T-helper 2 cell (primary cell): ENCODE data around the gene ZNF500.

Experiments used
- DNase-seq, 5 experiments: peaks; one replicate each; pipeline versions ENCODE4 v3.0.0 to v3.0.0-alpha.2; 2012 to 2022
- total RNA-seq, 2 donors: gene quantifications; one replicate each; lab custom pipeline; 2026; lab: John Stamatoyannopoulos, UW

The ZNF500 gene
- 10.3 to 18.3 reads per million in 2 donors for total RNA-seq

DNA sequence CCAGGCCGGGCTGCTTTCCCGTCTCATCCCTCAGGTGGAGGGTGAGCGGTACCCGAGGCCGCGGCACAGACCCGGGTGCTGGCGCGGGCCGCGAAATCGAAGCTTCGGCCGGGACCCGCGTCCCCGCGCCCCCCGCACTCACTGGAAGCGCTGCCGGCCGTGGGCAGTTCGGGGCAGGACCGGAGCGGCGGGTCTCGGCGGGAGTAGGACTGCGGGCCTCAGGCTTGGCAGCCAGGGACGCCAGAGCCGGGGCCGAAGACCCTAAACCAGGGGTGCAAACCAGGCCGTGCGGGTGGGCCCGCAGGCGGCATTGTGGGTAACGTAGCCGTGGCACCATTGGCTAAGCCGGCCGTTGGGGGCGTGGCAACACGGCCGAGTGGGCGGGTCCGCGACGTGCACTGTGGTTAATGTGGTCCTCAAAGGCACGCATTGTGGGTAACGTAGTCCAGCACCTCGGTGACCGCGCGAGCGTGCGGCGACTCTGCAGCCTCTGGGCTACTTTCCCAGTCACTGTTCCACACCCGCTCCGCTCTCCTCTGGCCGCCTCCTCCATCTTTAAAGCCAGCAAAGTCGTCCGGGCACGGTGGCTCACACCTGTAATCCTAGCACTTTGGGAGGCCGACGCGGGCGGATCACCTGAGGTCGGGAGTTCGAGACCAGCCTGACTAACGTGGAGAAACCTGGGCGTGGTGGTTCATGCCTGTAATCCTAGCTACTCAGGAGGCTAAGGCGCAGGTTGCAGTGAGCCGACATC, at the start of gene ZNF500:
ZNF500 (minus strand) TSS at position 288 of the 754 bp plus-strand sequence. CDS start 1,184 bp downstream, outside the sequence.
- peak; percentile 86 to 97 (median 89) for DNase-seq

DNA sequence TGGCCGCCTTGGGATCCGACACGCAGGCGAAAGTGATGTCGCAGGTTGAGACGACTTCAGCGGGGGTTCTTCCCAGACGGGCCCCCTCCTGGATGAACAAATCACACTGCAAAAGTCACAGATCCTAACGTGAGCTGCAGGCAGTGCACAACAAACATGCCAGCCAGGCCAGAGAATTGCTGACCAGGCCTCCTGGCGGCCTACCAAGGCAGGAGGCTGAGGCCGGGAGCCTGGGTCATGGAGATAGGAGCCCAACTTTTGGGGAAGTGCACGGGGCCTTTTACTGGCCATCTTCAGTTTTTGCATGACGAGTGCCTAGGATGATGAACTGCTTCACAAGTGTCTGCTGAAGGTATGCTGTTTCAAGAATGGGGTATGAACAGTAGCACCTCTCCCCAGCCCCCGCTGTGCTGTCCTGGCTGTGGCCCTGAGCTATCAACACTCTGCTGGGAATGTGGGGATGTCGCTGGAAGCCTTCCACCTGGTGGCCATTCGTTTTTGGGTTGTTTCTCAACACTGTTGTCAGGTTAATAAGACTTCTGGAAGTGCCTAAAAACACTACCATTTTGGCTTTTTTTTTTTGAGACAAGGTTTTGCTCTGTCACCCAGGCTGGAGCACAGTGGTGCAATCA, 47.7 kb upstream of the ZNF500 start:
- no peak for DNase-seq

DNA sequence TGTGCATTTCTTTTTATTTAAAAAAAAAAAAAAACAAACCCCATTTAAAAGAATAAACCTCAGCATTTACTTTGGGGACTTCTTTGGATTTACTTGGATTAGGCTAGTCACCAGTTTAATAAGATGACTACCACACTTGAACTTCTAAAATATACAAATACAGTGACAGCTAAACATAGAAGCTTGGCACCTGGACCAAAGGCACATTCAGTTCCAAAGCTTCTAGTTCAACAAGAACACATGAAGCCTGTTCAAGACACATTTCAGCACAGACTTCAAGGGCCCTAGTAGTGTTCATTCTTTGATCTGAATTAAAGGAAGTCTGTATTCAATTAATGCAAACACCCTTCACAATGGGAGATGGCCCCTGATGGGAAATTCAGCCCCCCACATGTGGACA, 47.1 kb upstream of the ZNF500 start:
- no peak for DNase-seq

DNA sequence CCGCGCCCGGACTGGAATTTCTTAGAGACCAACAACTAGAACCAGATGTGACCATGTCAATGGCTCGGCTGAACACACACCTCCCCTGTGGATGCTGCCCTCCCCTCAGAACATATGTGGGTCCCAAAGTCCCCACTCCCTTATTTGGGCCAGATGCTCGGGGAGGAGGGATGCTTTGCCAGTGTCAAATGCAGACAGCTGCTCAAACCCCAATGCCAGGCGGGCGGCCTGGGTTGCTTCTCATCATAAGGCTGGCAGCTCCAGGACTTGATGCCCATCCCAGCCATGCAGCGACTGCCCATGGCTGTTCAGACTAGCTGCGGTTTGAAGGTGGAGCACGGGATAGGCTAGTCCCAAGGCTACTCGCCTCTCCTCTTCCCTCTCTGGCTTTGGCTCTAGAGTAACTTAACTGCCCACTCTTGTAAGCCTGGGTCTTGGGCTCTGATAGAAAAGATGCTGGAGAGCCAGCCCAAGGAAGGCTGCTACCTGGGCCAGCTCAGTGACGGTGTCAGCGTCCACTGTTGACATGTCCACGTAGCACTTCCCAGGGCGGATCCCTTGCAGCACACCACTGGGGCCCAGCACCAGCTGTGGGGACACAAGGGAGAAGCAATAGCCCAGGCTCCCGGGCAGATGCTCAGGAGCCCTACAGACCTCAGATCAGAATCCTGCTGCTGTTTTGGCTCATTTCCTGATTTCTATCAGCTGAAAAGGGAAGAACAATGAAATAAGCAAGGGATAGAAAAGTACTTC, 46.5 kb upstream of the ZNF500 start:
- DNase-seq: no peak

DNA sequence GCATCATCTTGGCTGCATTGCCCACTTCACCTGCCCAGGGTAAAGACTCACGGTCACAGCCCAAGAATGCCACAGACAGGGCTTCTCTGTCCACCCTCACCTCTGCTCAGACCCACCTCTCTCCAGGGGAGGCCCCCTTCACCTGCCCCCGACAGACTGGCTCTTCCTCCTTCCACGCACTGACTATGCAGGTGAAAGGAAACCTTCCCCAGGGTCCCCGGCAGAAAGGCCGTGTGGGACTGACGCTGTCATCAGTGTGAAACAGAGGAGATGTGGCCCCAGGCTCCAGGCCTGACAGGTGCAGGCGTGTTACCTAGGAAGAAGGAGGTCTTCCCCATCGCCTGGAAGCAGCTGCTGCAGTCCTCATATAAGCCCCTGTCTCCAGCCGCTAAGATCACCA, 44.8 kb upstream of the ZNF500 start:
- no peak for DNase-seq

DNA sequence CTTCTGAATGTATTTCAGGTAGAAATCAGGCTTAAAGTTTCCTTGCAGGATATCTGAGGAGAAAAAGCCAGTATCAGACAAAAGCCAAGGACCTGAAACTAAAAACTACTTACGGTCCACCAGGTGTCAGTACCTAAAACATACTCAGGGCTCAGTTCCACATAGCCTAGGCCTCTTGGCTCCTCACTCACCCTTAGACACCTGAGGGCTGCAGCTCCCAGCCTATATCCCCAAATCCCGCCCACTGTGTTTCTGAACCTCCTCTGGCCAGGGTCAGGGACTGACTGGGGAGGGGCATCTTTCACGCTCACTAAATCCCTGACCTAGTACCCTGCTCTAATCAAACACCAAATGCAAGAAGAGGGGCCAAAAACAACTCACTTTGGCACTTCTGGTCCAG, 44.3 kb upstream of the ZNF500 start:
- no peak for DNase-seq

DNA sequence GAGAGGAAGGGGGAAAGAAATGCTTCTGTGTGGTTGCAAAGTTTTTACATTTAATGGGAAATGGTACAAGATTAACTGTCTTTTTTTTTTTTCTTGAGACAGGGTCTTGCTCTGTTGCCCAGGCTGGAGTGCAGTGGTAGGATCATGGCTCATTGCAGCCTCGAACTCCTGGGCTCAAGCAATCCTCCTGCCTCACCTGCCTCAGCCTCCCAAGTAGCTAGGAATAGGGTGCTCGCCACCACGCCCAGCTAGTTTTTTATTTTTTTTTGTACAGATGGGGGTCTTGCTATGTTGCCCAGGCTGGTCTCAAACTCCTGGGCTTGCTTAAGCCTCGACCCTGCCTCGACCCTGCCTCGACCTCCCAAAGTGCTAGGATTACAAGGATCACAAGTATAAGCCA, 39.3 kb upstream of the ZNF500 start:
- no peak for DNase-seq

DNA sequence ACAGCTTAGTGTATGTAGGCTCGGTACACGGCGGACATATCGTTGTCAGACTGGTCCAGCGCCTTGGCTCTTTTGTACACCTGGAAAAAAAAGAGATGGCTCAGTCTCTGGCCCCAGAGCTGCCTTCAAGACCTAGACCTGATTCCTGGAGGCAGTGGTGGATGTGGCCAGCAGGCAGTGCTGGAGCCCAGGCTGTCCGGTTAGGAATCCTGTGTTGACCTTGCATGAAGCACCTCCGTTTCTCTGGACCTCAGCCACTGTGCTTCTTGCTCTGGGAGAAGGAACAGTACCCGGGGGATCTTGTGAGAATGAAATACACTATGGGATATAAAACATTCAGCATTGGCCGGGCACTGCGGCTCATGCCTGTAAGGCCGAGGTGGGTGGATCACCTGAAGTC, 38.3 kb upstream of the ZNF500 start:
- no peak for DNase-seq

DNA sequence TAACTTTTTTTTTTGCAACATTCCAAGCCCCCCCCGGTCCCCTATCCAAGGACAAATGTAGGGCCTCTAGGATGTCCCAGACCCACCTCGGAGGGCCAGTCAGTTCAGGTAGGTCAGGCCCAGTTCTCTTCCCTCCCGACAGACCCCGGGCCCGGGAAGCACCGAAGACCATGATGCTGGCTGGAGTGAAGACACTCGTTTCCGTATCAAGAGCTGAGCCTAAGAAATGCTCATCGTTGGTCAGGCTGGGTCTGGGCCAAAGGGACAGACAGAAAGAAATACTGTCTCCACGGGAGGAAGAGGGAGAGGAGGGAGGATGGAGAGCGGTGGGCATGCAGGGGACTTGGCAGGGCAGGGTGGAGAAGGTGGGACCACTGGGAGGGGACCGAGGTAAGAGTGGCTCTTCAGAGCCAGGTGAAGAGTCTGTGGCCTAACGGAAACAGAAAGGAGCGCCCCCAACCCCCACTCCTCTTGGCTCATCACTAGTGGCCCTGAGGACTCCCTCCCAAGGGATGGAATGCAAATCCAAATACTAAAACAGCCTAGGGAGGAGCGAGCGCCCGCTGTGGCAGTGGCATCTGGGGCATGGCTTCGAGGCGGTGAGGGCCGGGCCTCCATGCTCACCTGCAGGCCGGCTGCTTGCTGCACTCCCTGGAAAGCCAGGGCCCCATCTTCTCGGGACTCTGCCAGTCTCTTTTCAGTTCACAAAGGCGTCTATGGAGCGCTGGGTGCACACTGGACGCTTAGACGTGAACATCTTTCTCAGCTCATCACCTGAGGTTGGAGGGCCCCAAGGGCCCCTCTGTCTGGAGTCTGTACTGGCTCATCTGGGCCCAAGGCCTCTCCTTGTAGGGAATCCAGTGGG, 37.2 kb upstream of the ZNF500 start:
- no peak for DNase-seq

DNA sequence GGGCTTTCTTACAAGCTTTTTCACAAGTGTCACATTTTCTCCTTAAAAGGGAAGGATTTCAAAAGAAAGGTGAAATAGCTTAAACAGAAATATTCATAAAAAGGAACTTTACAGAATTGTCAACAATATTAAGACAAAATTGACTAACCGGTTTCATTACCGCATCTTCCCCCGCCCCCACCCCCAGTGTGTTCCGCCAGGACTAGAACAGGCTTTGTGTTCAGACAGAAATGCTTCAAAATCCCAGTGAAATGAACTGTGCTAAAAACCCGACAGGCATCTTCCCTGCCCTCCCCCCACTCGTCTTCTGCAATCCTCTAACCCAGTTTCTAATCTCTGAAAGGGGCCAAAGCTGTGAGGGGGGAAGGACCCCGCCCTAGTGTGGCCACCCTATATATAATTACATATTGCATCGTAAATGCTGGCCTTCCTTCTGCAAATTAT, 36.5 kb upstream of the ZNF500 start:
- DNase-seq: no peak

DNA sequence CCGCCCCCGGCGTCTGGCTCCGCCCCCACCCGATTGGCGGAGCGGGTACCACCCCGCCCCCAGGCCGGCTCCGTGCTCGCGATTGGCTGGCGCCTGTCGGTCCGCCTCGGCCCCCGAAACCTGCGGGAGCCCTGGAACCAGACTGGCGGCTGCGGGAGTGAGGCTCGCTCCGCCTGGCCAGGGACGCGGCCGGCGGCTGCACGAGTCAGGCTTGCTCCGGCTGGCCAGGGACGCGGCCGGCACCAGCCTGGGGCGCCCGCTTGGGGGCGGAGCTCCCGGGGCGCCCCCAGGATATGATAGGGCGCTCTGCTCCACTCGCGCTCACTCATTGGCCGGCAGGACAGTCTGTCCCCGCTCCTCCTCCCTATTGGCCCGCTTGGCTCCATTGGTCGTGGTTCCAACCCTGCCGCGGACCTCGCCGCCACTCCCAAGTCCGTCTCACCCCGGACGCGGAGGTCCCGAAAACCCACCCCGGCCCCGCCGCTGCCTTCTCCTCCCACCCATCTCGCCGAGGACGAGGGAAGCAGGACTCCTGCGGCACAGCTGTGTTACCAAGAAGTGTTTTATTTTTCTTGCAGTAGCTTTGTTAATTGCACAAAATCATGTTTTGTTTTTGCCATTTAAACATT, 35.8 kb upstream of the ZNF500 start:
- peak; percentile 81 to 91 (median 84) for DNase-seq

DNA sequence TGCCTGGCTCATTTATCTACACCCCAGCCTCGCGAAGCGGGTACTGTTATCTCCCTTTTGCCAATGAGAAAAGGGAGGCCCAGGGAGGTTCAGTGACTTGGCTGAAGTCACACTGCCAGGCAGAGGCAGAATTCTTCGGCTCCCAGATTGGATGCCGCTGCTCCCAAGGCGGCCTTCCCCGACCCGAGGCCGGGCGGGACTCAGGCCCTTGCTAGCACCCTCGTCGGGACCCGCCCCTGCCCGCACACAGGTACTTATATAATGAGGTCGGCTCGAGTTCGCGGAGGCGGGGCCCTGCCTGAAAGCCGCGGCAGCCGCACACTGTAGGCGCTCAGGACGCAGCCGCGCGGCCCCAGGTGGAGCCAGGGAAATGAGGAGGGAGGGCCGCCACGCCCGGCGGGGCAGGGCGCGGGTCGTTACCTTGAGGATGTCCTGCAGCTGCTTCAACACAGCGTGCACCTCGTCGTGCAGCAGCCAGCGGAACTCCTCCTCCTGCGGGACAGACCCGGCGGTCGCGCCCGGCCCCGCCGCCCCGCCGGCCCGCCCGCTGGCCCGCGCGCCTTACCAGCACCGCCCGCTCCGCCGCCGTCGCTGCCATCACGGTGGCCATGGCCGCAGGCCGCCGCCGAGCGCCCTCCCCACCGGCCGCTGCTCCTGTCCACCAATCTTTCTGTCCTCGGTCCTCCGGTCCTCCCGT, 35.1 kb upstream of the ZNF500 start, which contains the start of gene ROGDI:
ROGDI (minus strand) TSS at position 672 of the 697 bp plus-strand sequence; CDS start at position 610, 62 bp downstream.
- DNase-seq: peak; percentile 59 to 85 (median 80)

DNA sequence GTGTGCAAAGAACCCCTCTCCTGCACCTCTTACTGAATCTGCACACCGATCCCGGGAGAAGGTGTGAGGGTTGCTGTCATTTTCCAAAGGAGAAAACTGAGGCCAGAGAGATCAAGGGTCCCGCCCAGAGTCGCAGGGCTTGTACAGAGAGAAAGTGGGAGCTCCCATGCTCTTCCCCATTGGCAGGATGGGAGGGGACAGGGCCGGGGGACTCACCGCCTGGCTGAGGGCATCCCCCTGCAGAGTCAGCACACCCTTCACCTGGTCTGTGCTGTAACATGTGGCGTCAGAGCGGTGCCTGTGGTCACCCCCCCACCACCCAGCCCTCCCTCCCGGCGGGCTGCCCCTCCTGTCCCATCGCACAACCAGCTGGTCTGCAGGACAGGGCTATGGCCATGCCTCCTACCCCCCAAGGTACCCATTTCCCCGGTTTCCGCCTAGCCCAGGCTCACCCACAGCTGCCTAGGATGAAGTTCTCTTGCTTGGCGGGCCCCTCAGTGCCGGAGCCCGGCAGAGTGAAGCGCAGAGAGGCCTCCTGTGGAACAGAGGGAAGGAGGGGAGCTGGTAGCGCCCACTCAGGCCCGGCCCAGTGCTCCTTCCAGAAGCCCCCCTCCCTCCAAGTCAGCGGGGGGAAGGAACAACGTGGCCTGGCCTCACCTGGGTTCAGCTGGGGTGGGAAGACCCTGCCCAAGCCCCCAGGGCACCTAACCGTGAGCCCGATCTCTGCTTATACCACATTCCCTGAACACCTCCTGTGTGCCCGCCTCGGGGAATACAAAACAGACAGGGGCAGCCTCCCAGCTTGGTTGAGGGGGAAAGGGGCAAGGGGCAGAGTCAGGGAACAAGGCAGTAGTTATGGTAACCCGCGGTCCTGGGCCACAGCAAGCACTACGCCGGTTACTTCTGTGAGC, 34.3 kb upstream of the ZNF500 start:
- no peak for DNase-seq

DNA sequence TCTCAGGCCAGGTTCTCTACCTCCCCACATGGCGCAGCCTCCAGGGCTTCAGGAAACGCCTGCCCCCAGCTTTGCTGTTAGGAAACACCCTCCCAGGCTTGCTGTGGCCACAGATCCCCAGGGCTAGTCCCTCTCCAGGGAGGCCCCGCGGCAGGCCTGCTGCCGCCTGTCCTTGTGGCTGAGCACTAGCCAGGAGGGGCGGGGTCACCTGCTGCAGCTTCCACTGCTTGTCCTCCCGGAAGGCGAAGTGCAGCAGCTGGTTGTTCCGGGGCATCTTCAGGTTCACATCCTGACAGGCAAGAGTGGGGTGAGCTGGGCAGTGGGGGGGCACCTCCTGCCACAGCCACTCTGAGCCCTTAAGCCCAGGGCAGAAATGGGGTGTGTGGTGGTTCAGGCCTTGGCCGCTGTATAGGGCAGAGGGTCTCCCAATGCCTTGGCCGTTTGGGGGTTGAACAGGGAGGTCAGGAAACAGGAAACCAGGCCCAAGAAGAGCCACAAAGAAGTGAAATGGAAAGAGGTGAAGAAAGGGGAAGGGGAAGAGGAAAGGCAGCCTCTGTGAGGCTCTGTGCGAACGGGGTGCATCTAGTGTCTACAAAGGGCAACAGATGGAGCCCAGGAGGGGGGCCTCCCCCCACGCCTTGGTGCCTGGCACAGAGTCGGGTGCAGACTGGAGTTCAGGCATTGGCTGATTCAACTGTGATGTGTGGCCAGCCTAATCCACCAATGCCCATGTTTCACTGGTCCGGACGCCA, 33.5 kb upstream of the ZNF500 start:
- no peak for DNase-seq

DNA sequence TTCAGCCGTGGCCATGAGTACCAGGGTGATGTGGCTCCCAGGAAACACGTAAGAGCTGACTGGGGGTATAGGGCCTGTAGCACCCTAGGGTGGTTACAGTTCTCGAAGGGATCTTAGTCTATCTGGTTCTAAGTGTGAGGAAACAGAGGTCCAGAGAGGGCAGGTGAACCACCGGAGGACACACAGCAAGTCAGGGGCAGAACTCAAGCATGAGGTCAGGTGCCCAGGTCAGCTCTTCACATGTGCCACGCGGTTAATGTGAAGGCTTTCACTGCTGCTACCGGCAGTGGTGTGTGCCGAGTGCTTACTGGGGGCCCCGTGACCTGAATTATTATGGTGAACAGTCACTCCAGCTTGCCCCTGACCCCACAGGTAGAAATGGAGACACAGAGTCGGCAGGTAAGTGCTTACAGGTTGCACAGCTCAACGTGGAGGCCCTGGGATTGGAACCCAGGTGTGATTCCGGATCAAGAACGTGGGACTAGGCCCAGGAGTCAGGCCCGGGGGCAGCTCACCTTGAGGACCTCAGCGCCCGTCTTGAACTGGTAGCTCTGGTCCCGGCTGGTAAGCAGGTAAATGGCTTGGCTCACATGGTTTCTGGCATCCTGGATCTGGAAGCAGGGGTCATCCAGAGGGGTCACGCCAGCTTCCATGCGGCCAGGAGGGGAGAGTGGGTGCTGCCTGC, 32.4 kb upstream of the ZNF500 start:
- DNase-seq: no peak

DNA sequence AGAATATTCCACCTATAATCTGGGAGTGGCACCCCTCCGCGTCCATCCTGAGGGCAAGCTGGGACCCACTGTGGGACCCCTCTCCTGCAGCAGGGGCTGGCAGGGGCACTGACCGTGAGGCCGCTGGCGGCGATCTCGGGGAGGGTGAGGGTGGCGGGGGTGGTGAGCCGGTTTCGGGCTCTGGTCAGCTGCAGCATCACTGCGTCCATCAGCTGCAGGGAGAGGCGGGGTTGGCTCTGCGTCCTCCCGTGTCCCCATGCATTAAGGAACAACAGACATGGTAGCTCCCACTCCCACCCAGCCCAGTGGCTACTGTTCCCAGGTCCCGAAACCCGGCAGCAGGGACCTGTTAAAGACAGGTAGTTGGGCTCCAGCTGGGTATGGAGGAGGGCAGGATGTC, 31.5 kb upstream of the ZNF500 start:
- DNase-seq: no peak

DNA sequence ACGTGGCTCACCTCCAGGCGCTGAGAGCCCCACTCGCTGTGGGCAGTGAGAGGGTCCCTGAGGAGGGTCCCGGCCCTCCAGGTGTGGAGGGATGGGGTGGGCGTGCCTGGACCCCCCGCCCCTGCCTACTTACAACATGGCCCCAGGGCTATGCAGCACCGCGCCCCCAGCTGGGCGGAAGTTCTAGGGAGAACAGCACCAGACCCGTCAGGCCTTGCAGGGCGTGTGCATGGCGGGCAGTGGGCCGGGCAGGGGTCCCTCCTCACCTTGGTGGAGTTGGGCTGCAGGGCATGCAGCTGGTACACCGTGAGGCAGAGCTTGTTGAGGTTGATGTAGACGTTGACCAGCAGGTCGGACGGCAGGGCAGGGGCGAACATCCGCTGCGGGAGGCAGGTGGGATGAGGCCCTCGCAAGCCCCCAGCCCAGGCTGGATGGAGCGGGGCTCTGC, 30.9 kb upstream of the ZNF500 start:
- no peak for DNase-seq

DNA sequence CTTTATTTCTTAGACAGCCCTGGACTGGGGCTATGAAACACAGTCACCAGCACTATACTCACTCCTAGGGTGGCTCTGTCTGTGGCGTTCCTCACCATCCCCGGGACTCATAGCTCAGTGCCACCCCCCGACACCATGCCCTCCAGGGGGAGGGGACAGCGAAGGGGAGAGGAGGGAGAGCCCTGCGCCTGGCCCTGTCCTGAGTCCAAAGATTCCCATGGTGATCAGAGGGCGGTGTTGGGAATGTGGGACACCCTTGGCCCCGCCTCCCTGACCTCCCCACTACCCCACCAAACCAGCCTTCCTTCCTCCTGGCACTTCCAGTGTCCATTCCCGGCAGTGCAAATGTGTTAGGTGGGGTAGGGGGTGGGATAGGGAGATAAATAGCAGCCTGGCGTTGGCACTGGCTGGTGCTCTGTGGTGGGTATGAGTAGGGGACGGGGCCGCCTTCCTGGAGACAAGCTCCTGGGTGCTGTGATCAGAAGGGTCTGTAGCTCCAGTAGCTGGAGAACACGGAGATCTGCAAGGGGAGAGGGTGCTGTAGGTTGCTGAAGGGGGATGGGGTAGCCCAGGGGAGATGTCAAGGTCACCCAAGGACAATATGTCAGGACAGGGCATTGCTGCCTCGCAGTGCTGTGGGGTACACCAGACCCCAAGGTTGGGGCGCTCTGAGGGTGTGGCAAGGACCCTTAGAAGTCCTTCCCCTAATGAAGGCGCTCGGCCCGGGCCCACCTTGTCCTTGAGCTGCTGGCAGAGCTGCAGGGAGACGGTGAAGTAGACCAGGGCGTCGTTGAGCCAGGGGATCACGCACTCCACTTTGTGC, 30.2 kb upstream of the ZNF500 start:
- DNase-seq: no peak
